NCI-H128 (cell line): Measurements from ENCODE around the gene SMARCD3.

Source experiments
- DNase-seq: peaks from one replicate; lab custom pipeline; 2025; ENCODE audit not compliant: unreplicated experiment; lab: John Stamatoyannopoulos, UW

Gene SMARCD3

DNA sequence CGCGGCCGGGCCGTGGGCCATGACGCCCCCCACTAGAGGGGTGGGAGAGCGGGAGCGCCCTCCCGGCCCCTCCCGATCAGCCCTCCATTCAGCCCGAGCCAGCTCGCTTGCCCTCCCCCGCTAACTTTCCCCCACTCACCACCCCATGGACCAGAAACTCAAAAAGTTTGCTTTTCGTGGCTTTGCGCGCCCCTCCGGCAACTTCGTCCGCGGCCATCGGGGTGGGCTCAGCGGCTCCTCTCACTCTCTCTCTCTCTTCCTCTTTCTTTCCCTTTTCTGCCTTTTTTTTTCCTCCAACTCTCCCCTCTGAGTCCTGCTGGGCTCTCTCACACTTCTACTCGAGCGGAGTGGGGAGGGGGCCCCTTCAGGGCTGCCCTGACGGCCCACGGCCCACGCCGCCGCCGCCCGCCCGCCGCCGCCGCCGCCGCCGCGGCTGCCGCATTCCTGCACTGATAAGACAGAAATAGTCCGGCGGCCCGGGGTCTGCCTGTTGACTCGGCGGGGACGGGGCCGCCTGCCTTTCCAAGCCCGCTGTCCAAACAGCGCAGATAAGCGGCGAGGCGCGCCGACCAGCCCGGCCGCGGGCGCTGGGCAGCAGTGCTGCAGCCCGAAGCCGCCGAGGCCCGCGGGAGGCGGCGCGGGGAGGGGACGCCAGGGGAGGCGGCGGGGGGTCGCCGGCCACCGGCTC is at the start of gene SMARCD3:
Gene SMARCD3, minus strand, starts transcription at position 349 of the 688 bp plus-strand sequence. Its CDS starts 132 bp downstream, at position 217.
- DNase-seq, result no peak

DNA sequence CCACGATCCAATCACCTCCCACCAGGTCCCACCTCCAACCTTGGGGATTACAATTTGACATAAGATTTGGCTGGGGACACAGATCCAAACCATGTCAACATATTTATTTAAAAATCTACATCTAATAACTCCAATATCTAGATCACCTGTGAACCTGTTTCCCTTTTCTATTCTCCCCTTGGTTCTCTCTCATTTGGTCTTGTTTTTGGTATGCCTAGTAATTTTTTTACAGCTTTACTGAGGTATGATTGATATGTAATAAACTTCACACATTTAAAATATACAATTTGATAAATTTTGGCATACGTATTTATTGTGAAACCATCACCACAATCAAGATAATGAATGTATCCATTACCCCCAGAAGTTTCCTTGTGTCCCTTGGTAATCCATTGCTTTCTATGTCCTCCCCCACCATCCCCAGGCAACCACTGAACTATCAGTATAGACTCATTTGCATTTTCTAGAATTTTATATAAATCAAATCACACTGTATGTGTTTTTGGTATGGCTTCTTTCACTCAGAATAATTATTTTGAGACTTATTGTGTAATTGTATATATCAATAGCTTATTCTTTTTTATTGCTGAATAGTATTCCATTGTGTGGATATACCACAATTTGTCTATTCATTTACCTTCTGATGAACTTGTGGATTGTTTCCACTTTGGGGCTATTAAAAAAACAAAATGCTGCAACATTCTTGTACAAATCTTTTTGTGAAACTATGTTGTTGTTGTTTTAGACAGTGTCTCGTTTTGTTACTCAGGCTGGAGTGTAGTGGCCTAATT is 47.9 kb upstream of the SMARCD3 start:
- no peak for DNase-seq

DNA sequence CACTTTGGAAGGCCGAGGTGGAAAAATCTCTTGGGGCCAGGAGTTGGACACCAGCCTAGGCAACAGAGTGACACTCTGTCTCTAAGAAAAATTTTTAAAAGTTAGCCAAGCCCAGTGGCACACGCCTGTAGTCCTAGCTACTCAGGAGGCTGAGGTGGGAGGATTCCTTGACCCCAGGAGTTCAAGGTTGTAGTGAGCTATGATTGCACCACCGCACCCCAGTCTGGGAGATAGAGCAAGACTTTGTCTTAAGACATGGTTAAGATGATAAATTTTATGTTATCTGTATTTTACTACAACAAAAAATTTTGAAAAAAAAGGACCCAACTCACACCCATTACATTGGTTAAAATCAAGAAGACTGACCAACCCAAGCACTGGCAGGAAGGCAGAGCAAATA is 44.4 kb upstream of the SMARCD3 start:
- no peak for DNase-seq

DNA sequence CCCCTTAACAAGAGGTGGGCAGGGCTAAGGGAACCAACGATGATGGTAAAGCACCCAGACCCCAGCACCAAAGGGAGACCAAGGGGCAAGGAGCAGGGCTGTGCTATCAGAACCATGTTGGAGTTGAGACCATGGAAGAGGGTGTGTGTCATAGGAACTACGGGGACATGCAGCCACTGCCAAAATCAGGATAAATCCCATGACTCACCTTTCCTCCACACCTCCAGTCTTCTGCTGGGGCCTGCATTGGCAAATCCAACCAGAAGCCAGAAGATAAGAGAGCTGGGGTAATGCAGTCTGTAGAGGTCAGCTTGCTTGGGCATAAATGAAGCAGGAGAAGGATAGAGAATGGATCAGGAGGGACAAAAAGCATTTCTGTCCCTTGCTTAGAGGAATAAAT is 42.7 kb upstream of the SMARCD3 start:
- DNase-seq, result no peak

- no peak for DNase-seq
These were observed 41.9 kb upstream of the SMARCD3 start for GRCh38 chr7:151290355-151290760.

DNA sequence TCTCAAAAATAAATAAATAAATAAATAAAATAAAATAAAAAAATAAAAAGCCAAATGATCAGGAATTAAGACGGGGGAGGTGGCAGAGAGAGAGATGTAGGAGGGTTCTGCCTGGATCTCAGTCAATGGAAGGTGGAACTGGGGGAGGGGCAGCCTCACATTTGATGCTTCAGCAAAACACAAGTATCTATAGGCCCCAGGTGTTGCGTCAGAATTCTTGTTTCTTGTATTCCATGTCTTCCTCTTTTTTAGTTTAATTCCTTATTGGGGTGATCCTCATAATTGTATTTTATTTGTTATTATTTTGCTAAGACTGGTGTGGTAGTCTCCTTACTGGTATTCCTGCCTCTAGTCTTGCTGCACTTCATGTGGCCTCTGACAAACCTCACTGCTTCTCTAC is 41.4 kb upstream of the SMARCD3 start:
- DNase-seq, result no peak

DNA sequence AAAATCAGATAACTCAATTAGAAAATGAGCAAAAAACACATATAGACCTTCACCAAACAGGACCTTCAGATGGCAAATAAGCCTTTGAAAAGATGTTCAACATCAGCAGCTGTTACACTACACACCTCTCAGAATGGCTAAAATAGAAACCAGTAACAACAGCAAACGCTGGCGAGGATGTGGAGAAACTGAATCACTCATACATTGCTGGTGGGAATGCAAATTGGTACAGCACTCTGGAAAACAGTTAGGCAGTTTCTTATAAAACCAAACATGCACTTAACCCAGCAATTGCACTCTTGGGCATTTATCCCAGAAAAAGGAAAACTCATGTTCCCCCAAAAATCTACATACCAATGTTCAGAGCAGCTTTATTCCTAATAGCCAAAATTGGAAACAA is 37.7 kb upstream of the SMARCD3 start:
- DNase-seq, result no peak

DNA sequence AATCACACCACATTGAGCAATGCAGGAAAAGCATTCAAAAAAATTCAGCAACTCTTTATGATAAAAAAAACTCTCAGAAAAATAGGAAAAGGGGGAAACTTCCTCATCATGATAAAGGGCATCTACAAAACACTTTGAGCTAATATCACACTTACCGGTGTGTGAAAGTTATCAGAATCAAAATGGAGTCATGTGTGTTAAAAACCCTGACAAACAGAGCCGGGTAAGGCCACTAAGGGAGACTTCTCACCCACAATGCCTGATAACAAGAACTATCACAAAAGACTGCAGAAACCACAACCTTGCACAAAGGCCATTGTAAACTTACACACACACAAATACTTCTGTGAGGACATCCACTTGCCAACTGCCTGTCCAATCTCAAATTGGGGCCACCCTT is 34.8 kb upstream of the SMARCD3 start:
- no peak for DNase-seq

DNA sequence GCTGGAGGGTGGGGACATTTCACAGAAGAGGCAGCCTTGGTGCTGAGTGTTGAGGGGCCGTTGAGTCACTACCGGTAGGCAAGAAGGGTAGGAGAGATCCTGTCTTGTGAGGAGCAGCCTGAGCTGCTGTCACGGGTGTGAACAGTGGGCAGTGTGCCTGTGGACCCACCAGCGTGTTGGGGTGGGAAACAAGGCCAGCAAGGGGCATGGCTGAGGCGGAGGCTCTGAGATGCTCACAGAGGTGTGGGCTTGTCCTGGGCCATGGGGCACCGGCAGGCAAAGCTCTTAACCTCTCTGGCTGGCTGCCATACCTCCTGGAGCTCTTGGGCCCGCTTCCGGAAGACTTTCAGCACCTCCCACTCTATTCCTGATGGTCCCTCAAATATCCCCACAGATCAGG is 33.6 kb upstream of the SMARCD3 start:
- no peak for DNase-seq

DNA sequence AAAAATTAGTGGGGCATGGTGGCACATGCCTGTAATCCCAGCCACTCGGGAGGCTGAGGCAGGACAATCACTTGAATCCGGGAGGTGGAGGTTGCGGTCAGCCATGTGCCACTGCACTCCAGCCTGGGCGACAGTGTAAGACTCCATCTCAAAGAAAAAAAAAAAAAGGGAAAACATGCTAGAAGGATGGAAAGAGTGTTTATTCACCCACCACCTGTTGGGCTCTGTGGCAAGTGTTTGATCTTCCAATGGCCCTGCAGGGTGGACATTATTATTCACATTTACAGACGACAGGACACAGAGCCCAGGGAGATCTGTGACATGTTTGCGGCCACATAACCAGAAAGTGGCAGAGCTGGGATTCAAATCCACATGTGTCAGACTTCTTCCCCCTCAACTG is 33.2 kb upstream of the SMARCD3 start:
- DNase-seq, result no peak

- DNase-seq, result no peak
These were observed 32.0 kb upstream of the SMARCD3 start for GRCh38 chr7:151280388-151281019.

GRCh38 chr7:151279868-151280267 is 31.4 kb upstream of the SMARCD3 start:
- no peak for DNase-seq

DNA sequence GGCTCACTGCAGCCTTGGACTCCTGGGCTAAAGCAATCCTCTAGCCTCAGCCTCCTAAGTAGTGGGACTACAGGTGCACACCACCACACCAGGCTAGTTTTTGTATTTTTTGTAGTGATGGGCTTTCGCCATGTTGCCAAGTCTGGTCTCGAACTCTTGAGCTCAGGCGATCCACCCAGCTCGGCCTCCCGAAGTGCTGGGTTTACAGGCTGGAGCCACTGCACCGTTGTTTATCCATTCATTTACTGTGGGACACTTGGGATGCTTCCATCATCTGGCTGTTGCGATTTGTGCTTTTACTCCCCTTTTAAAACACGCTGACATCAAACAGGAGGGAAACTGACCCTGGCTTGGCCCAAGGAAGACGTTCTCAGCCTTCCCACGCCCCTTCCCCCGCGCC is 30.5 kb upstream of the SMARCD3 start:
- DNase-seq, result no peak

GRCh38 chr7:151277631-151278030 is 29.1 kb upstream of the SMARCD3 start:
- no peak for DNase-seq

DNA sequence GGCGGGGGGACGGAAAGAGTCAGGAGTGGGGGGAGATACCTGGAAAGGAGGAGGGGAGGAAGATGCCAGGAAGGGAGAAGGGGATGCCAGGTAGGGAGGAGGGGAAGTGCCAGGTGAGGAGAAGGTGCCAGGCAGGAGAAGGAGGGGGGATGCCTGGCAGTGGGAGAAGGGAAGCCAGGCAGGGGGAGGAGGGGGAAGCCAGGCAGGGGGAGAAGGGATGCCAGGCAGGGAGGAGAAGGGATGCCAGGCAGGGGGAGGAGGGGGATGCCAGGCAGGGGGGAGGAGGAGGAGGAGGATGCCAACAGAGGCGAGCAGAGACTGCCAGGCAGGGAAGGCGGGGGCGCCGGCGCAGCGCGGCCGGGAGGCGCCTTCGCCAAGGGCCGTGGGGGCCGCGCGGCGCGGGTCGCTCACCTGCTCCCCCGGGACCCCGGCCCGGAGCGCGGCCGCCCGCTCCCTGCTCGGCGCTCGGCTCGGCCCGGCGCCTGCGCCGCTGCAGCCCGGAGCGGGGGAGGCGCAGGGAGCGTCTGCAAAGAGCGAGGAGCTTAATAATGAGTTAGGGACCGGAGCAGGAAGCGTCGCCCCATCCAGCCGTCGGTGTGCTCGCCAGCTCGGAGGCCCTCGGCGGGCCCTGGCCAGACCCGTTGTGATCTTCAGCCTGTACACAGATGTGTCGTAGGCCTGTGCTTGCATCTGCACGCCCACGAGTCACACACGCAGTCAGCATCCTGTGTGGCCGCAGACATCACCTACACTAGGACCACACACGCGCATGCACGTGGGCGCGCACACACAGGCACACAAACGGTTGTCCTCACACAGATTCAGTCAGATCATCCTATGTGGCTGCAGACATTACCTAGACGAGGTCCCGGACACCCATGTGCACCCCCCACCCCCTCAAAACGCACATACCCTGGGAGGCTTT is 28.4 kb upstream of the SMARCD3 start:
- peak; percentile 25 for DNase-seq

DNA sequence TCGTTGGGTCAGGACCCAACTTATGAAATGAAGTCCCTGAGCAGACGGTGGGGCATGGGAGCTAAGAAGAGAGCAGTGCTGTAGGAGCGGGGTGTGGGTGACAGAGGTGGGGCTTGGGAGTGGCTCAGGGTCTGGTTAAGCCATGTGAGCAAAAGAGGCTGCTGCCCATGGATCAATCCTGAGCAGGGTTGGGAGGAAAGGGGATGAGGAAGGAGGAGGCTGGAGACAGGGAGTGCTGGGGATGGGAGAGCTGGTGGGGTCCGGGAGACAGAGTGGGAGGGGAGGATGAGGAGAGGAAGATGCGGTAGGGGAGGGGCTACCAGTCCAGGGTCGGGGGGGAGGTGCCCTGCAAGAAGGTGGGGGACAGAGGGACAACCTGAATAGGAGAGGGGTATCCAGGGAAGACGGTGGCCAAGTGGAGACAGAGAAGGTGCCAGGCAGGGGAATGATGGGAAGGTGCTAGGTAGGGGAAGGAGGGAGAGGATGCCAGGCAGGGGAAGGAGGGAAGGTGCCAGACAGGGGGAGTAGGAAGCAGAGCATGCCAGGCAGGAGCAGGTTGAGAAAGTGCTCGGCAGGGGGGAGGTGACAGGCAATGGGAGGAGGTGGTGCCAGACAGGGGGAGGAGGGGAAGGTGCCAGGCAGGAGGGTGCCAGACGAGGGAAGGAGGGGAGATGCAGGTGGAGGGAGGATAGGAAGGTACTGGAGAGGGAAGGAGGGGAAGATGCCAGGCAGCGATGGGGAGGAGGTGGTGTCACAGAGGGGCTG is 27.5 kb upstream of the SMARCD3 start:
- DNase-seq, result no peak

DNA sequence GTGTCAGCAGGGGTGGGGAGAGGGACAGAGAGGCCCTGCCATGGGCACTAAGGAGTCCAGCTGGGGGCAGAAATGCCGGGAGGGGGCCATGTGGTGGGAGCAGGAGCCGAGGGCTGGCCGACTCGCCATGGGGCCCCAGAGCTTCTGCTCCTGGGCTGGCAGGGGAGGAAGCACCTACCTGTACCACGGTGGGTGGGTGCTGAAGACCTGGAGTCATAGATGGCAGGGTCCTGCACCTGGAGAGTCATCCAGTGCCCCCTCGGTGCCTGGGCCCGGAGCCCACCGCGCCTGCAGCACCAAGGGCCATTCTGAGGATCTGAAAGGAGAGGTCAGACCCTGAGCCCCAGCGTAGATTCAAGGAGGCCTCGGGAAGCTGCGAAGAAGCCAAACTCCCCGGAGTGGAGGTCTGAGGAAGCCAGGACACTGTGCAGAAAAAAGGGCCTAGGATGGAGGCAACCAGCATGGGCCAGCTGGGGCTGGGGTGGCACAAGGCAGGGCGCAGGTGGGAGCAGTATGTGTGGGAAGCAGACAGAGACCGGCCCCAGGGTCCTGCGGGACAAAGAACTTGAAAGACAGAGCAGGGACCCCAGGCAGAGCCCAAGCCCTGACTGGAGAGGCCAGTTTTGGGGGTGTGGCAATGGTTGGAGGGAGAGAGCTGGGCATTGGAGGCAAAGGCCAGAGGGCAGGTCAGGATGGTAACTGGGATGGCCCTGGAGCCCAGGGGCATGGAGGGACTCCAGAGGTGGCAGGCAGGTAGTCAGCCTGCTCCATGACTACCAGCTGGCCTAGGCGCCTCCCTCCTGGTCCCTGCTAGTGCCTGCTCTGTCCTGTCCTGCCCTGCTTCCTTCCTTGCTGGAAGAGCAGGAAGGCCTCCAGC is 26.7 kb upstream of the SMARCD3 start:
- no peak for DNase-seq

DNA sequence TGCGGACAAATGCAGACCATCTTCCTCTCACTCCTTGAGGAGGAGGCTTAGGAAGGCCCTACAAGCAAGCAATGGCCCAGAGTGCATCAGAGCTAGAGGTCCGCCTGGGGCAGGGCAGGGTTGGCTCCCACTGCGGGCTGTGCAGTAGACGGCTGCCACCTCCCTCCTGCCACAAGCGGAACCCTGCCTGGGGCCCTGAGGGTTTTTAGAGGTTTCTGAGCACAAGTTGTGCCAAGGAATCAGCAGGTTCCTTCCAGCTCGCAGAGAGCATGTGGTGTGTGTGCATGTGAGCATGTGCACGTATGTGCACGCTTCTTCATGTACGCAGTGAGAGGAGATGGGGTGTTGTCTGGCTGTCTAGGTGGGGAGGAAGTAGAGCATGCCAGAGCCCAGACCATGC is 25.9 kb upstream of the SMARCD3 start:
- no peak for DNase-seq

DNA sequence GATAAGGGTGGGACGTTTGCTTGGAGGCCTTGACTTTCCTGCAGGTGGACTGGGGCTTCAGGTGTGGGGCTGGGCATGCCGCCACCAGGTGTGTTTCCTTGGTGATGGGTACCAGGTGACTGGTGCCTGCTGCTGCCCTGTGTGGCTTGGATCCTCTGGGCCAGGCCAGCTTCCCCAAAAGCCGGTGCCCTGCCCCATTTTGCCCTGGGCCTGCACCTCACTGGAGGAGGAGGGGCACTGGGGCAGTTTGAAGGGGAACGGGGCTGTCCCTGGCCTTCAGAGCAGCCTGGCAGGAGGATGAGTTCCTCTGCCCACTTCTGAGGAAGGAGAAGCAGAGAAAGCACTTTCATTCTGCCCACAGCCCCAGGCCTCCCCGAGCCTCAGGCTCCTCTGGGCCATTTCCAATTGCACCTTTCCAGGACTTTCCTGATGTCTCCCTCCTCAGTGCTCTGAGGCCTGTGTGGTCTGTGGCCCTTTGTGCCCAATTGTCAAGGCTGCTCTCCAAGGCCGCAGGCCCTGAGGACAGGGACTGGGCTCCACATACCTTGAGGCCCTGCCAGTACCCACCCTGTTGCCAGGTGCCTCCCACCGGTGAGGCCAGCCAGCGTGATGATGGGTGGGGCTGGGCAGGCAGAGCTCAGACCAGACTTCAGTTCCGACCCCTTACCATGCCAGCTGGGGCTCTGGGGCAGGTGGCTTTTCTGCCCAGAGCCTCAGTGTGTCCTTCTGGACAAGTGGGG is 25.3 kb upstream of the SMARCD3 start:
- DNase-seq, result no peak
